Liver (tissue), 9 donors: ENCODE data around the gene PHB1. TPM values are rescaled to one million over a fixed set of nuclear protein-coding genes. Genes with fewer than 3 reads are reported as not detected.

Experiments
- DNase-seq: peaks from one replicate; pipeline ENCODE4 v3.0.0-alpha.2; 2017; ENCODE audit warnings: low spot score
- H3K27ac ChIP-seq, 2 donors: one replicate each; pipeline ENCODE4 v1.7.0; 2013; ENCODE audit warnings: inconsistent platforms in 2 of 2, low read length in 2 of 2, control low read depth in 1 of 2, low read depth in 1 of 2, mild to moderate bottlenecking in 1 of 2
- H3K27me3 ChIP-seq, 4 donors: one replicate each; pipeline versions ENCODE4 v1.6.1 to v1.7.0; 2013; ENCODE audit warnings: low read length in 3 of 4, inconsistent platforms in 1 of 4, mild to moderate bottlenecking in 1 of 4, moderate library complexity in 1 of 4; ENCODE audit not compliant: control insufficient read depth in 4 of 4, insufficient read depth in 4 of 4
- H3K36me3 ChIP-seq, 4 donors: one replicate each; pipeline versions ENCODE4 v1.6.1 to v1.7.0; 2013; ENCODE audit warnings: low read length in 3 of 4, mild to moderate bottlenecking in 3 of 4, low read depth in 1 of 4, moderate library complexity in 1 of 4; ENCODE audit not compliant: control insufficient read depth in 4 of 4, insufficient read depth in 3 of 4
- H3K4me1 ChIP-seq, 4 donors: one replicate each; pipeline versions ENCODE4 v1.6.1 to v1.7.0; 2013; ENCODE audit warnings: low read length in 3 of 4, mild to moderate bottlenecking in 3 of 4, moderate library complexity in 1 of 4; ENCODE audit not compliant: control insufficient read depth in 4 of 4, insufficient read depth in 4 of 4
- H3K4me3 ChIP-seq, 3 donors: one replicate each; pipeline versions ENCODE4 v1.6.1 to v1.7.0; 2013; ENCODE audit warnings: low read length in 3 of 3, control low read depth in 1 of 3, low read depth in 1 of 3, mild to moderate bottlenecking in 1 of 3
- H3K9ac ChIP-seq, 2 donors: one replicate each; pipeline ENCODE4 v1.7.0; 2013; ENCODE audit warnings: low read length in 2 of 2, mild to moderate bottlenecking in 2 of 2, moderate library complexity in 2 of 2, control low read depth in 1 of 2, low read depth in 1 of 2
- H3K9me3 ChIP-seq, 4 donors: one replicate each; pipeline versions ENCODE4 v1.6.1 to v1.7.0; 2013; ENCODE audit warnings: low read length in 3 of 4; ENCODE audit not compliant: control insufficient read depth in 4 of 4
- EGR1 ChIP-seq, 2 donors: IDR thresholded peaks; 2 replicates each; pipeline ENCODE4 v1.6.1; 2016 to 2018; ENCODE audit warnings: antibody characterized with exemption in 2 of 2, low read depth in 2 of 2
- FOXA1 ChIP-seq: IDR thresholded peaks from 2 replicates; pipeline ENCODE4 v1.6.1; 2016; ENCODE audit warnings: antibody characterized with exemption
- FOXA2 ChIP-seq: IDR thresholded peaks from 2 replicates; pipeline ENCODE4 v1.6.1; 2016; ENCODE audit warnings: antibody characterized with exemption
- GABPA ChIP-seq, 2 donors: IDR thresholded peaks in 1 of 2; conservative IDR thresholded peaks in 1 of 2; 2 replicates each; pipeline ENCODE4 v1.6.1; 2016; ENCODE audit warnings: antibody characterized with exemption in 2 of 2, mild to moderate bottlenecking in 1 of 2, moderate library complexity in 1 of 2
- HNF4A ChIP-seq, 2 donors: conservative IDR thresholded peaks; 2 replicates each; pipeline ENCODE4 v1.6.1; 2016; ENCODE audit warnings: antibody characterized with exemption in 2 of 2, mild to moderate bottlenecking in 2 of 2
- HNF4G ChIP-seq: IDR thresholded peaks from 2 replicates; pipeline ENCODE4 v1.6.1; 2016; ENCODE audit warnings: antibody characterized with exemption
- JUND ChIP-seq, 2 donors: IDR thresholded peaks; 2 replicates each; pipeline ENCODE4 v1.6.1; 2016; ENCODE audit warnings: antibody characterized with exemption in 2 of 2
- NR2F2 ChIP-seq: IDR thresholded peaks from 2 replicates; pipeline ENCODE4 v1.6.1; 2016; ENCODE audit warnings: antibody characterized with exemption
- RAD21 ChIP-seq, 2 donors: IDR thresholded peaks; 2 replicates each; pipeline ENCODE4 v1.6.1; 2016; ENCODE audit warnings: antibody characterized with exemption in 2 of 2, mild to moderate bottlenecking in 2 of 2
- RXRA ChIP-seq, 2 donors: IDR thresholded peaks; 2 replicates each; pipeline ENCODE4 v1.6.1; 2017 to 2018; ENCODE audit warnings: antibody characterized with exemption in 2 of 2, mild to moderate bottlenecking in 1 of 2
- SP1 ChIP-seq: IDR thresholded peaks from 2 replicates; pipeline ENCODE4 v1.6.1; 2018; ENCODE audit warnings: antibody characterized with exemption, mild to moderate bottlenecking
- TAF1 ChIP-seq: conservative IDR thresholded peaks from 2 replicates; pipeline ENCODE4 v1.6.1; 2016; ENCODE audit warnings: antibody characterized with exemption, mild to moderate bottlenecking
- WGBS: extraction: QIAGEN DNeasy Blood & Tissue Kit; methylation state at CpG from one replicate; pipeline ENCODE4 v1.1.7; 2013; 5-methylcytosine and 5-hydroxymethylcytosine counted together
- polyA plus RNA-seq, 2 donors: library from polyadenylated mRNA; stranded (reverse) in 1 of 2; unstranded in 1 of 2; fragments of 200-250 nt in 1 of 2; fragments of >200 nt in 1 of 2; fragmentation: Nextera tagmentation in 1 of 2; extraction: Ambion mirVana in 1 of 2; gene quantifications; one replicate each; pipeline versions ENCODE4 v1.2.1 to v1.2.3, GENCODE V29; 2013 to 2015
- total RNA-seq, 2 donors: library from RNA; depleted of rRNA; stranded (reverse); fragments of >200 nt; gene quantifications; one replicate each; pipeline ENCODE4 v1.2.3, GENCODE V29; 2014
- TF ChIP-seq, protein P1 (sequence below): IDR thresholded peaks from 2 replicates; pipeline ENCODE4 v1.6.1; 2016; ENCODE audit warnings: antibody characterized with exemption
- TF ChIP-seq, protein P2 (sequence below): fragments of 150-350 bp; IDR thresholded peaks from 2 replicates; pipeline ENCODE4 v1.5.1; 2017; ENCODE audit warnings: improper control_type of control experiment, low read depth, low read length; ENCODE audit not compliant: missing input control
- TF ChIP-seq, protein P3 (sequence below): IDR thresholded peaks from 2 replicates; pipeline ENCODE4 v1.6.1; 2016; ENCODE audit warnings: antibody characterized with exemption
- TF ChIP-seq, protein P4 (sequence below): IDR thresholded peaks from 2 replicates; pipeline ENCODE4 v1.6.1; 2016; ENCODE audit warnings: antibody characterized with exemption, mild to moderate bottlenecking
- donor health status: healthy.
- donor health status: healthy.
- donor health status: healthy.
- donor health status: healthy.
- donor health status: healthy.

The PHB1 gene
- total and polyA plus RNA-seq, 4 donors = 52.5 to 149 (median 98.5) TPM

DNA sequence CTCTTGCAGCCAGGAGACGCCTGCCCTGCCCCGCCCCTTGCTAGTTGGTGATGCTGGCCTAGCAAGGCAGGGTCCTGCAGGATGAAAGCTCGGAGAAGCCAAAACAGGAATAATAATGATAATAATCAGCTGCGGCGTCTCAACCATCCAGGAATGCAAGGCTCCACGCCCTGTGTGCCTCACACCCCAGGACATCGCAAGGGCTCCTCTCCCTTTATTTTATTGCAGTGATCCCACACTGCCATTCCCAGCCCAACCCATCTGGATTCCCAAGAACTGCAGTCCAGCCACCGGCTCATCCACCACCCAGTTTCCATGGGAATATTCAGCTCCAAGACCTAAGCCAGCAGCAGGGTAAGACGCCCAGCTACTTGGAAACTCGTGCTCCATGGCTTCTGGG, 31.6 kb downstream of the PHB1 start:
- Histone ChIP-seq H3K9ac (no peak overlapping the region), H3K4me1 (peaks cover 0 to 4% (median 3%) of the 10 kb centered on the region in 4 donors), H3K27ac (no peak overlapping the region), H3K36me3 (no peaks in the 10 kb centered on the region), H3K9me3 (no peaks in the 10 kb centered on the region), H3K4me3 (no peak overlapping the region), H3K27me3 (no peaks in the 10 kb centered on the region)
- WGBS = 93% methylated on average over 10 of the region's 10 CpGs
- TF ChIP-seq FOXA2 (no peak), RAD21 (IDR thresholded peaks at IDR 0.05) (no peak), SP1 (no peak), HNF4A (conservative IDR thresholded peaks at IDR 0.05) (no peak), RXRA (IDR thresholded peaks at IDR 0.05) (no peak), TAF1 (no peak), GABPA (IDR thresholded peaks at IDR 0.05 in 1 of 2, conservative IDR thresholded peaks at IDR 0.05 in 1 of 2) (no peak)
- TF ChIP-seq, protein P1, sequence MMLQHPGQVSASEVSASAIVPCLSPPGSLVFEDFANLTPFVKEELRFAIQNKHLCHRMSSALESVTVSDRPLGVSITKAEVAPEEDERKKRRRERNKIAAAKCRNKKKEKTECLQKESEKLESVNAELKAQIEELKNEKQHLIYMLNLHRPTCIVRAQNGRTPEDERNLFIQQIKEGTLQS = no peak
- TF ChIP-seq, protein P2, sequence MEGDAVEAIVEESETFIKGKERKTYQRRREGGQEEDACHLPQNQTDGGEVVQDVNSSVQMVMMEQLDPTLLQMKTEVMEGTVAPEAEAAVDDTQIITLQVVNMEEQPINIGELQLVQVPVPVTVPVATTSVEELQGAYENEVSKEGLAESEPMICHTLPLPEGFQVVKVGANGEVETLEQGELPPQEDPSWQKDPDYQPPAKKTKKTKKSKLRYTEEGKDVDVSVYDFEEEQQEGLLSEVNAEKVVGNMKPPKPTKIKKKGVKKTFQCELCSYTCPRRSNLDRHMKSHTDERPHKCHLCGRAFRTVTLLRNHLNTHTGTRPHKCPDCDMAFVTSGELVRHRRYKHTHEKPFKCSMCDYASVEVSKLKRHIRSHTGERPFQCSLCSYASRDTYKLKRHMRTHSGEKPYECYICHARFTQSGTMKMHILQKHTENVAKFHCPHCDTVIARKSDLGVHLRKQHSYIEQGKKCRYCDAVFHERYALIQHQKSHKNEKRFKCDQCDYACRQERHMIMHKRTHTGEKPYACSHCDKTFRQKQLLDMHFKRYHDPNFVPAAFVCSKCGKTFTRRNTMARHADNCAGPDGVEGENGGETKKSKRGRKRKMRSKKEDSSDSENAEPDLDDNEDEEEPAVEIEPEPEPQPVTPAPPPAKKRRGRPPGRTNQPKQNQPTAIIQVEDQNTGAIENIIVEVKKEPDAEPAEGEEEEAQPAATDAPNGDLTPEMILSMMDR = no peak
- no peak for DNase-seq

DNA sequence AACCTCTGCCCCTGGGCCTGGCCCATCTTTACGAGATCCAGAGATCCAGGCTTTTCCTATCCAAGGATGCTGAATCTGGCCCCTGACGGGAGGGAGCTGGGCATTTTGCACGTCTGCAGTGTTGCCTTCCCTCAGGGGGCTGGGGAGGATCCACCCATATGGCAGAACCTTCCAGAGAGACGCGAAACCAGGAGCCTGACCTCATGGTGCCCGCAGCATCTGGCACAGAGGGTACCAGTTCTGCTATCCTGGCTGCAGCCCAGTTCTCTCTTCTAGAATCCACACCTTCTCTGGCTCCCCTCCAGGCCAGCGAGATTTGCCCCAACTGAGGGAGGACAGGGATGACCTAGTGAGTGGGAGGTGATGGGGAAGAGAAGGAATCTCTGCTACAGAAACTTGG, 32.1 kb downstream of the PHB1 start:
- no peak for DNase-seq
- Histone ChIP-seq H3K9me3 (no peaks in the 10 kb centered on the region), H3K27ac (no peak overlapping the region), H3K27me3 (no peaks in the 10 kb centered on the region), H3K9ac (no peak overlapping the region), H3K4me3 (no peak overlapping the region), H3K4me1 (peaks cover 0 to 4% (median 3%) of the 10 kb centered on the region in 4 donors), H3K36me3 (no peaks in the 10 kb centered on the region)
- no peak for TF ChIP-seq GABPA (IDR thresholded peaks at IDR 0.05 in 1 of 2, conservative IDR thresholded peaks at IDR 0.05 in 1 of 2)
- TF ChIP-seq HNF4G = no peak
- no peak for TF ChIP-seq FOXA2
- no peak for TF ChIP-seq FOXA1
- no peak for TF ChIP-seq EGR1 (IDR thresholded peaks at IDR 0.05; ENCODE audit: low read depth in 2 of 2)
- no peak for TF ChIP-seq NR2F2
- TF ChIP-seq RAD21 (IDR thresholded peaks at IDR 0.05) = no peak
- TF ChIP-seq, protein P2 = no peak
- TF ChIP-seq RXRA (IDR thresholded peaks at IDR 0.05) = no peak
- TF ChIP-seq, protein P3, sequence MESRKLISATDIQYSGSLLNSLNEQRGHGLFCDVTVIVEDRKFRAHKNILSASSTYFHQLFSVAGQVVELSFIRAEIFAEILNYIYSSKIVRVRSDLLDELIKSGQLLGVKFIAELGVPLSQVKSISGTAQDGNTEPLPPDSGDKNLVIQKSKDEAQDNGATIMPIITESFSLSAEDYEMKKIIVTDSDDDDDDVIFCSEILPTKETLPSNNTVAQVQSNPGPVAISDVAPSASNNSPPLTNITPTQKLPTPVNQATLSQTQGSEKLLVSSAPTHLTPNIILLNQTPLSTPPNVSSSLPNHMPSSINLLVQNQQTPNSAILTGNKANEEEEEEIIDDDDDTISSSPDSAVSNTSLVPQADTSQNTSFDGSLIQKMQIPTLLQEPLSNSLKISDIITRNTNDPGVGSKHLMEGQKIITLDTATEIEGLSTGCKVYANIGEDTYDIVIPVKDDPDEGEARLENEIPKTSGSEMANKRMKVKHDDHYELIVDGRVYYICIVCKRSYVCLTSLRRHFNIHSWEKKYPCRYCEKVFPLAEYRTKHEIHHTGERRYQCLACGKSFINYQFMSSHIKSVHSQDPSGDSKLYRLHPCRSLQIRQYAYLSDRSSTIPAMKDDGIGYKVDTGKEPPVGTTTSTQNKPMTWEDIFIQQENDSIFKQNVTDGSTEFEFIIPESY = no peak
- no peak for TF ChIP-seq SP1
- TF ChIP-seq TAF1 = no peak
- TF ChIP-seq JUND (IDR thresholded peaks at IDR 0.05) = no peak
- TF ChIP-seq, protein P1 = no peak
- TF ChIP-seq, protein P4, sequence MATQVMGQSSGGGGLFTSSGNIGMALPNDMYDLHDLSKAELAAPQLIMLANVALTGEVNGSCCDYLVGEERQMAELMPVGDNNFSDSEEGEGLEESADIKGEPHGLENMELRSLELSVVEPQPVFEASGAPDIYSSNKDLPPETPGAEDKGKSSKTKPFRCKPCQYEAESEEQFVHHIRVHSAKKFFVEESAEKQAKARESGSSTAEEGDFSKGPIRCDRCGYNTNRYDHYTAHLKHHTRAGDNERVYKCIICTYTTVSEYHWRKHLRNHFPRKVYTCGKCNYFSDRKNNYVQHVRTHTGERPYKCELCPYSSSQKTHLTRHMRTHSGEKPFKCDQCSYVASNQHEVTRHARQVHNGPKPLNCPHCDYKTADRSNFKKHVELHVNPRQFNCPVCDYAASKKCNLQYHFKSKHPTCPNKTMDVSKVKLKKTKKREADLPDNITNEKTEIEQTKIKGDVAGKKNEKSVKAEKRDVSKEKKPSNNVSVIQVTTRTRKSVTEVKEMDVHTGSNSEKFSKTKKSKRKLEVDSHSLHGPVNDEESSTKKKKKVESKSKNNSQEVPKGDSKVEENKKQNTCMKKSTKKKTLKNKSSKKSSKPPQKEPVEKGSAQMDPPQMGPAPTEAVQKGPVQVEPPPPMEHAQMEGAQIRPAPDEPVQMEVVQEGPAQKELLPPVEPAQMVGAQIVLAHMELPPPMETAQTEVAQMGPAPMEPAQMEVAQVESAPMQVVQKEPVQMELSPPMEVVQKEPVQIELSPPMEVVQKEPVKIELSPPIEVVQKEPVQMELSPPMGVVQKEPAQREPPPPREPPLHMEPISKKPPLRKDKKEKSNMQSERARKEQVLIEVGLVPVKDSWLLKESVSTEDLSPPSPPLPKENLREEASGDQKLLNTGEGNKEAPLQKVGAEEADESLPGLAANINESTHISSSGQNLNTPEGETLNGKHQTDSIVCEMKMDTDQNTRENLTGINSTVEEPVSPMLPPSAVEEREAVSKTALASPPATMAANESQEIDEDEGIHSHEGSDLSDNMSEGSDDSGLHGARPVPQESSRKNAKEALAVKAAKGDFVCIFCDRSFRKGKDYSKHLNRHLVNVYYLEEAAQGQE = no peak
- 50% methylated on average over 7 of the region's 7 CpGs for WGBS
